ENCODE data around the gene PPP1R36.

- TF ChIP-seq CTCF (IDR thresholded peaks at IDR 0.05; ENCODE audit: control extremely low read depth in 1 of 3, insufficient read depth in 1 of 3, low read depth in 1 of 3, low read length in 3 of 3): no peak
- no peak for TF ChIP-seq SUZ12 (IDR thresholded peaks at IDR 0.05; ENCODE audit: low read length)
- no peak for TF ChIP-seq SAP30 (IDR thresholded peaks at IDR 0.05; ENCODE audit: insufficient read depth, insufficient replicate concordance, low read length)
- TF ChIP-seq RFX5 (IDR thresholded peaks at IDR 0.05; ENCODE audit: borderline replicate concordance, low read depth, low read length): no peak
- TF ChIP-seq PHF8 (conservative IDR thresholded peaks at IDR 0.05; ENCODE audit: low read depth, low read length): no peak
- TF ChIP-seq TEAD4 (IDR thresholded peaks at IDR 0.05; ENCODE audit: low read depth, low read length): no peak
- TF ChIP-seq EZH2 (IDR thresholded peaks at IDR 0.05; ENCODE audit: low read depth, low read length, severe bottlenecking): no peak
- no peak for TF ChIP-seq HDAC6 (IDR thresholded peaks at IDR 0.05; ENCODE audit: low read depth, low read length)
- TF ChIP-seq SIN3A (conservative IDR thresholded peaks at IDR 0.05 in 1 of 2, IDR thresholded peaks at IDR 0.05 in 1 of 2; ENCODE audit: low read depth in 1 of 2, low read length in 2 of 2): no peak
- no peak for TF ChIP-seq KDM1A (IDR thresholded peaks at IDR 0.05; ENCODE audit: borderline replicate concordance, low read length)
- no peak for TF ChIP-seq USF2 (IDR thresholded peaks at IDR 0.05; ENCODE audit: low read length)
These were observed 87.2 kb downstream of the PPP1R36 start for GRCh38 chr14:64636980-64637429.
